Neural cell (in vitro differentiated cells): ENCODE data around the gene TAGAP.

Source experiments
- CTCF ChIP-seq: fragments of 450-650 bp; IDR thresholded peaks from 2 replicates; pipeline ENCODE4 v1.5.1; 2014; ENCODE audit warnings: antibody characterized with exemption, mild to moderate bottlenecking, moderate library complexity; ENCODE audit not compliant: poor library complexity, severe bottlenecking
- TAF1 ChIP-seq: IDR thresholded peaks from 2 replicates; pipeline ENCODE4 v1.6.1; 2012; ENCODE audit warnings: low read depth
- TF ChIP-seq, protein P1 (sequence below): IDR thresholded peaks from 2 replicates; pipeline ENCODE4 v1.6.1; 2012; ENCODE audit warnings: borderline replicate concordance

DNA sequence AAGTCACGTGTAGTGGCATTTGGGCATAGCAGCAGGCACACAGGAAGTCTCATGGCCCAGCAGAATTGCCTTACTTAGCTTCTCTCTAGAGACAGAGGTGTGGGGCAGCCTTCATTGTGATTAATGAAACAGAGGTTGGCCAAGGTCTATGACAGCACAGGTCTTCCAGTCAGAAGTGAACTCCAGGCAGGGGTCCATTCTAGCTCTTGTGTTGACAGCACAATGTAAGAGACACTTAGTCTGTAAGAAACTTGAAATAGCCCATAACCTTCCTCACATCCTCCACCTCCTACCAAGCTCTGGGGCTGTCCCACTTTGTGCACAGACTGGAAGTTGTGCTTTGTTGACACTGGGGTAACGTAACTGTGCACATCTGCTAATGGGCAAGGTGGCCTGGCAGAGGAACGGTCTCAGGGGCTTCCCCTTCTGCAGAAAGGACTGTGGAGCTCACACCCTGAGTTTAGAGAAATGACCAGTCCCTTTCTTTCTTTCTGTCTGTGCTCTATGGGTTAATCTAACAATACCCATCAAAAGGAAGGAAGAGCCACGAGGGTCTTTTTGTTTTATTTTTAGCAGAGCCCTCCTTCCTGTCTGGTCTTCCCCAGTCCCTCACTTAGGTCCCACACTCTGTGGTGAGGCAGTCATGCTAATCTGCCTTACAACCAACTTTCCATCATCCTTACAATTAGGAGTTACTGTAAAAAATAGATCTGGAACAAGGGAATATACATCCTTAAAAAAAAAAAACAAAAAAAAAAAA, 35.6 kb upstream of the TAGAP start:
- TF ChIP-seq CTCF (no peak), TAF1 (no peak)
- TF ChIP-seq, protein P1, sequence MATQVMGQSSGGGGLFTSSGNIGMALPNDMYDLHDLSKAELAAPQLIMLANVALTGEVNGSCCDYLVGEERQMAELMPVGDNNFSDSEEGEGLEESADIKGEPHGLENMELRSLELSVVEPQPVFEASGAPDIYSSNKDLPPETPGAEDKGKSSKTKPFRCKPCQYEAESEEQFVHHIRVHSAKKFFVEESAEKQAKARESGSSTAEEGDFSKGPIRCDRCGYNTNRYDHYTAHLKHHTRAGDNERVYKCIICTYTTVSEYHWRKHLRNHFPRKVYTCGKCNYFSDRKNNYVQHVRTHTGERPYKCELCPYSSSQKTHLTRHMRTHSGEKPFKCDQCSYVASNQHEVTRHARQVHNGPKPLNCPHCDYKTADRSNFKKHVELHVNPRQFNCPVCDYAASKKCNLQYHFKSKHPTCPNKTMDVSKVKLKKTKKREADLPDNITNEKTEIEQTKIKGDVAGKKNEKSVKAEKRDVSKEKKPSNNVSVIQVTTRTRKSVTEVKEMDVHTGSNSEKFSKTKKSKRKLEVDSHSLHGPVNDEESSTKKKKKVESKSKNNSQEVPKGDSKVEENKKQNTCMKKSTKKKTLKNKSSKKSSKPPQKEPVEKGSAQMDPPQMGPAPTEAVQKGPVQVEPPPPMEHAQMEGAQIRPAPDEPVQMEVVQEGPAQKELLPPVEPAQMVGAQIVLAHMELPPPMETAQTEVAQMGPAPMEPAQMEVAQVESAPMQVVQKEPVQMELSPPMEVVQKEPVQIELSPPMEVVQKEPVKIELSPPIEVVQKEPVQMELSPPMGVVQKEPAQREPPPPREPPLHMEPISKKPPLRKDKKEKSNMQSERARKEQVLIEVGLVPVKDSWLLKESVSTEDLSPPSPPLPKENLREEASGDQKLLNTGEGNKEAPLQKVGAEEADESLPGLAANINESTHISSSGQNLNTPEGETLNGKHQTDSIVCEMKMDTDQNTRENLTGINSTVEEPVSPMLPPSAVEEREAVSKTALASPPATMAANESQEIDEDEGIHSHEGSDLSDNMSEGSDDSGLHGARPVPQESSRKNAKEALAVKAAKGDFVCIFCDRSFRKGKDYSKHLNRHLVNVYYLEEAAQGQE, result no peak
